MM.1S (cell line): ENCODE data around the gene GNAI2.

Source experiments
- DNase-seq: peaks from one replicate; pipeline ENCODE4 v3.0.0-alpha.2; 2015
- H2AFZ ChIP-seq: fragments of 300-600 bp; sonication (generic); 2 replicates; pipeline ENCODE4 v1.6.0; 2016; ENCODE audit warnings: antibody characterized with exemption, low read length
- H3F3A ChIP-seq: fragments of 300-600 bp; sonication (generic); 2 replicates; pipeline ENCODE4 v1.6.1; 2016; ENCODE audit warnings: mild to moderate bottlenecking, antibody characterized with exemption, low read length, moderate library complexity, mixed read lengths; ENCODE audit not compliant: insufficient read depth
- H3K27ac ChIP-seq: fragments of 300-600 bp; sonication (generic); 2 replicates; pipeline ENCODE4 v1.5.1; 2016; ENCODE audit warnings: mild to moderate bottlenecking, low read length
- H3K27me3 ChIP-seq: fragments of 300-600 bp; sonication (generic); replicated peaks from 2 replicates; pipeline ENCODE4 v1.6.0; 2016; ENCODE audit warnings: low read length; ENCODE audit not compliant: insufficient read depth
- H3K36me3 ChIP-seq: fragments of 300-600 bp; sonication (generic); replicated peaks from 2 replicates; pipeline ENCODE4 v1.6.1; 2016; ENCODE audit warnings: mild to moderate bottlenecking, low read length, mixed read lengths; ENCODE audit not compliant: insufficient read depth
- H3K4me1 ChIP-seq: fragments of 300-600 bp; sonication (generic); 2 replicates; pipeline ENCODE4 v1.6.1; 2016; ENCODE audit warnings: low read length, mixed read lengths
- H3K4me2 ChIP-seq: fragments of 300-600 bp; sonication (generic); 2 replicates; pipeline ENCODE4 v1.6.0; 2016; ENCODE audit warnings: low read depth, low read length
- H3K4me3 ChIP-seq: fragments of 300-600 bp; sonication (generic); 2 replicates; pipeline ENCODE4 v1.5.1; 2016; ENCODE audit warnings: low read length, mixed read lengths
- H3K79me2 ChIP-seq: fragments of 300-600 bp; sonication (generic); 2 replicates; pipeline ENCODE4 v1.6.1; 2016; ENCODE audit warnings: mixed run types, low read length, mixed read lengths
- H3K9ac ChIP-seq: fragments of 300-600 bp; sonication (generic); 2 replicates; pipeline ENCODE4 v1.6.1; 2016; ENCODE audit warnings: low read length, mixed read lengths
- H3K9me2 ChIP-seq: fragments of 300-600 bp; sonication (generic); replicated peaks from 2 replicates; pipeline ENCODE4 v1.6.1; 2016; ENCODE audit warnings: mild to moderate bottlenecking, low read length, mixed read lengths; ENCODE audit not compliant: insufficient read depth
- H3K9me3 ChIP-seq: fragments of 300-600 bp; sonication (generic); replicated peaks from 2 replicates; pipeline ENCODE4 v1.6.1; 2016; ENCODE audit warnings: mild to moderate bottlenecking, low read length, mixed read lengths; ENCODE audit not compliant: insufficient read depth
- H4K20me1 ChIP-seq: fragments of 300-600 bp; sonication (generic); 2 replicates; pipeline ENCODE4 v1.6.1; 2016; ENCODE audit warnings: mild to moderate bottlenecking, low read length, moderate library complexity, mixed read lengths; ENCODE audit not compliant: insufficient read depth
- EZH2 ChIP-seq: fragments of 300-600 bp; sonication (generic); optimal IDR thresholded peaks from 2 replicates; pipeline ENCODE3; 2017; ENCODE audit warnings: low read depth, mild to moderate bottlenecking, antibody characterized with exemption, low read length, mixed read lengths
- EZH2phosphoT487 ChIP-seq: fragments of 300-600 bp; sonication (generic); IDR thresholded peaks from 2 replicates; pipeline ENCODE4 v1.6.1; 2018; ENCODE audit warnings: antibody characterized with exemption, low read length
- TF ChIP-seq, protein P1 (sequence below): fragments of 300-600 bp; sonication (generic); IDR thresholded peaks from 2 replicates; pipeline ENCODE4 v1.5.1; 2016; ENCODE audit warnings: antibody characterized with exemption, low read length, mixed read lengths

GNAI2 gene

DNA sequence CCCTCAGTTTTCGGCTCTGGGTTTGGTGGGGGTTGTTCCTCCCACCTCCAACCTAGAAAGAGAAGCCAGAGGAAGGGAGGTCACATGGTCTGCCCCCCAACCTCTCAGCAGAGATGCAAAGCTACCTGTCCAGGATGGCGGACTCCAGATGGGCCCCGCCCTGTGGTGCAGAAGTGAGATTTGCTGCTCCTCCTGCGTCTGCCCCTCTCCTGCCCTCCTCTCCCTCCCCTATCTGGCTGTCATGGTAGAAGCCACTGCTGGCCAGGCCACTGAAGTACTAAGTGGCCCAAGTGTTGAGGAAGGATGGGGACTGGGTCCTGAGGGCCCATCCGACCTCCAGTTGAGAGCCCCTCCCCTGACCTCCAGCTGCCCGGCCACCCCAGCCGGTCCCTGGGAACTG lies 30.8 kb downstream of the GNAI2 start:
- TF ChIP-seq EZH2phosphoT487 (no peak), EZH2 (no peak)
- TF ChIP-seq, protein P1, sequence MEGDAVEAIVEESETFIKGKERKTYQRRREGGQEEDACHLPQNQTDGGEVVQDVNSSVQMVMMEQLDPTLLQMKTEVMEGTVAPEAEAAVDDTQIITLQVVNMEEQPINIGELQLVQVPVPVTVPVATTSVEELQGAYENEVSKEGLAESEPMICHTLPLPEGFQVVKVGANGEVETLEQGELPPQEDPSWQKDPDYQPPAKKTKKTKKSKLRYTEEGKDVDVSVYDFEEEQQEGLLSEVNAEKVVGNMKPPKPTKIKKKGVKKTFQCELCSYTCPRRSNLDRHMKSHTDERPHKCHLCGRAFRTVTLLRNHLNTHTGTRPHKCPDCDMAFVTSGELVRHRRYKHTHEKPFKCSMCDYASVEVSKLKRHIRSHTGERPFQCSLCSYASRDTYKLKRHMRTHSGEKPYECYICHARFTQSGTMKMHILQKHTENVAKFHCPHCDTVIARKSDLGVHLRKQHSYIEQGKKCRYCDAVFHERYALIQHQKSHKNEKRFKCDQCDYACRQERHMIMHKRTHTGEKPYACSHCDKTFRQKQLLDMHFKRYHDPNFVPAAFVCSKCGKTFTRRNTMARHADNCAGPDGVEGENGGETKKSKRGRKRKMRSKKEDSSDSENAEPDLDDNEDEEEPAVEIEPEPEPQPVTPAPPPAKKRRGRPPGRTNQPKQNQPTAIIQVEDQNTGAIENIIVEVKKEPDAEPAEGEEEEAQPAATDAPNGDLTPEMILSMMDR, result no peak
- DNase-seq, result no peak

DNA sequence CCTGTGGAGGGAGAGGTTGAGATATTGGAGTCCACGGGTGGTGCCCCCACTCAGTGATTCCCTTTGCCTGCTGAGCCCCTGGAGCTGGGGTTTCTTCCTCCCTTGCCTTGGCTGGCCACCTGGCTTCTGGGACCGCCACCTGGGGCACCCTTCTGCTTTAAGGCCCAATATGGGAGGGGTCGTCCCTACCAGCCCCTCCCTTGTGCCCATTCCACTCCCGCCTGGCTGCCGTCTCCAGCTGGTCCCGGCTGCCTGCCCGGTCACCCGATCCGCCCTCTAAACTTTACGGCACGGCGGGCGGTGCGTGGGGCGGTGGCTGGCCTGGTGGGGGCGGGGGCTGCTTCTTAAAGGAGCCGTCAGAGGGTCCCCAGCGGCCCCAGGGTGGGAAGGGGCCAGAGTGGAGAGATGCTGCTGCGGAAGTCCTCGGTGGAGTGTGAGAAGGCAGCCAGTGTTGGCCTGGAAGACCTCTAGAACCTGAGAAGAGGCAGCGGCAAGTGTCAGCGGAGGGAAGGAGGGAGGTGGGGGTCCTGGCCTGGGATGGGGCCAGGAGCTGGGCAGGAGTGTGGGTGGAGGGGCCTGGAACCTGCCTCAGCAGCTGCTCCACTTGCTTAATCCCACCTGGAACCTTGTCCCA lies 31.4 kb downstream of the GNAI2 start:
- Histone ChIP-seq H3K9me3 (no peaks in the 10 kb centered on the region), H3K9ac (no peak overlapping the region), H3K4me2 (no peak overlapping the region), H3F3A (no peaks in the 10 kb centered on the region), H3K36me3 (no peaks in the 10 kb centered on the region), H2AFZ (no peak overlapping the region), H4K20me1 (no peaks in the 10 kb centered on the region), H3K79me2 (no peaks in the 10 kb centered on the region), H3K27ac (no peak overlapping the region), H3K4me1 (no peaks in the 10 kb centered on the region), H3K27me3 (peaks cover 71% of the 10 kb centered on the region), H3K4me3 (no peak overlapping the region), H3K9me2 (no peaks in the 10 kb centered on the region)
- DNase-seq, result no peak
- TF ChIP-seq EZH2phosphoT487 (no peak), EZH2 (no peak)

More for the DNA sequence above, 30.8 kb downstream of the GNAI2 start:
- no peaks in the 10 kb centered on the region for H3F3A ChIP-seq
- no peak overlapping the region for H3K4me3 ChIP-seq
- no peaks in the 10 kb centered on the region for H4K20me1 ChIP-seq
- H3K36me3 ChIP-seq, result no peaks in the 10 kb centered on the region
- H3K9ac ChIP-seq, result no peak overlapping the region
- H3K9me2 ChIP-seq, result no peaks in the 10 kb centered on the region
- no peaks in the 10 kb centered on the region for H3K4me1 ChIP-seq
- no peaks in the 10 kb centered on the region for H3K9me3 ChIP-seq
- no peak overlapping the region for H3K4me2 ChIP-seq
- no peak overlapping the region for H2AFZ ChIP-seq
- no peaks in the 10 kb centered on the region for H3K79me2 ChIP-seq
- H3K27ac ChIP-seq, result no peak overlapping the region
- peaks cover 66% of the 10 kb centered on the region for H3K27me3 ChIP-seq

DNA sequence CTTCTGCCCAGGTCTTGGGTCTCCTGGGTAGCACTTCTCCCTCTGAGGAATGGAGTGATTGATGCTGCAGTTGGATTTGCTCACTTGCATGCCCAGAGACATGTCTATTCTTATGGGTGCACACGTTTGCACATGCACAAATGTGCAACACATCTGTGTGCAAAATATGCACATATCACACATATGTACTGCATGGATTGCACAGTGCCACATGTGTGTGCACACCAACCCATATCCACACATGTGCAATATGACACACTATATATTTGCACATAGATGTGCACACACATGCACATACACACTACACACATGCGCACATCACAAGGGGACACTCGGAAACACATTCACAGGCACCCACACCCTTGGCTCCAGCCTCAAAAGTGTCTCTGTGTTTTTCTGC lies 32.3 kb downstream of the GNAI2 start:
- Histone ChIP-seq H3K36me3 (no peaks in the 10 kb centered on the region), H3K27ac (no peak overlapping the region), H3K79me2 (no peaks in the 10 kb centered on the region), H2AFZ (no peak overlapping the region), H3K4me2 (no peak overlapping the region), H3K9ac (no peak overlapping the region), H3K9me3 (no peaks in the 10 kb centered on the region), H4K20me1 (no peaks in the 10 kb centered on the region), H3K9me2 (no peaks in the 10 kb centered on the region), H3F3A (no peaks in the 10 kb centered on the region), H3K4me1 (peaks cover 3% of the 10 kb centered on the region; the same call in 1 of the 2 replicates), H3K27me3 (peaks cover 73% of the 10 kb centered on the region), H3K4me3 (no peak overlapping the region)
- DNase-seq, result no peak
- no peak for TF ChIP-seq EZH2
- TF ChIP-seq, protein P1, result no peak
- TF ChIP-seq EZH2phosphoT487, result no peak

DNA sequence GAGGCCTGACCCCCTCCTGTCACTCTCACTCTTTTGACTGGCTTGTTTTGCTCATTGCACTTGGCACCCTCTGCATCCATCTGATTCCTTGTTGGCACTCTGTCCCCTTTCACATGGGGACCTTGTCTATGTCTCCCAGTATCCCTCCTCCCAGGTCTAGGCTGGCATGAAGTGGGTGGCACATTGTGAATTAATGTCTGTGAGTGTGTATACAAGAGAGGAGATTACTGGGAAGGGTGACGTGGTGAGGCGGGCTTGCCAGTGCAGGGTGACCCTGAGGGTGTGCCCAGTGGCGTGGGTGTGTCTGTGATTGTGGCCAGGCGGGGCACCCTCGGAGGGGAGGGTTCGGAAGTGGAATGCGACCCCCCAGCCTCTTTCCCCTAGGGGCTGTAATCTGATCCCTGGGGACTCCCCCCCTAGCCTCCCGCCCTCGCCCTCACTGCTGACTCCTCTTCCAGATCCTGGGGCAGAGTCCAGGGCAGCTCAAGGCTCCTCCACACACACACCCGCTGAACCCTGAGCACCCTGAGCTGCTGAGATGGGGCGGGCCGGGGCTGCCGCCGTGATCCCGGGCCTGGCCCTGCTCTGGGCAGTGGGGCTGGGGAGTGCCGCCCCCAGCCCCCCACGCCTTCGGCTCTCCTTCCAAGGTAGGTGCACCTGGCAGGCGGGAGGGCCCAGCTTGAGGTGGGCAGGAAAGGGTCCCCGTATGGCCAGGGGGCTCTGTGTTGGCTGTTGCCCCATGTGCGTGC lies 32.9 kb downstream of the GNAI2 start, which contains the start of gene SEMA3B:
SEMA3B (plus strand) TSS at position 445 of the 749 bp plus-strand sequence; CDS start at position 539, 94 bp downstream.
- Histone ChIP-seq H3K9me2 (no peaks in the 10 kb centered on the region), H4K20me1 (no peaks in the 10 kb centered on the region), H3K4me1 (peaks cover 6% of the 10 kb centered on the region; the same call in 1 of the 2 replicates), H3K9ac (no peak within 1 kb of the TSS), H3K4me2 (no peak within 1 kb of the TSS), H3K9me3 (no peaks in the 10 kb centered on the region), H3K27ac (no peak within 1 kb of the TSS), H3F3A (no peaks in the 10 kb centered on the region), H3K36me3 (no peaks in the 10 kb centered on the region), H2AFZ (no peak within 1 kb of the TSS), H3K79me2 (no peaks in the 10 kb centered on the region), H3K4me3 (no peak within 1 kb of the TSS), H3K27me3 (peaks cover 79% of the 10 kb centered on the region)
- TF ChIP-seq EZH2, result no peak
- TF ChIP-seq, protein P1, result no peak
- TF ChIP-seq EZH2phosphoT487, result no peak
- no peak for DNase-seq
